Naive B cell (primary cell): Measurements from ENCODE around the gene DNAH7. TPM values are rescaled to one million over a fixed set of nuclear protein-coding genes. Genes with fewer than 3 reads are reported as not detected.
A peak's percentile ranks its signal among the peaks of the same experiment; 100 is the strongest.
"Not testable (repeated sequence)": the region's sequence is repeated elsewhere in the genome, so short reads cannot be mapped to it uniquely, and the experiment has no call there.

ENCODE experiments used
- ATAC-seq, 2 donors: fragments of 150-1000 bp; cut with Tn5 transposase; 2 replicates each; pipeline ENCODE4 v1.10.0; 2021; ENCODE audit warnings: low read depth in 2 of 2, mild to moderate bottlenecking in 2 of 2, moderate library complexity in 2 of 2
- DNase-seq: peaks from one replicate; pipeline ENCODE4 v3.0.0; 2022
- H3K27ac Mint-ChIP-seq, 6 donors: one replicate each; pipeline ENCODE4 v1.8.0; 2020 to 2022; ENCODE audit warnings: mild to moderate bottlenecking in 6 of 6, mixed read lengths in 6 of 6, moderate library complexity in 5 of 6, inconsistent platforms in 2 of 6
- H3K27me3 Mint-ChIP-seq, 3 donors: one replicate each; pipeline ENCODE4 v1.8.0; 2021 to 2022; ENCODE audit warnings: mixed read lengths in 3 of 3, mild to moderate bottlenecking in 1 of 3
- H3K36me3 Mint-ChIP-seq, 2 donors: one replicate each; pipeline ENCODE4 v1.8.0; 2020 to 2022; ENCODE audit warnings: mixed read lengths in 2 of 2, inconsistent platforms in 1 of 2, mild to moderate bottlenecking in 1 of 2
- H3K4me1 Mint-ChIP-seq, 3 donors: one replicate each; pipeline ENCODE4 v1.8.0; 2020 to 2022; ENCODE audit warnings: mixed read lengths in 3 of 3, inconsistent platforms in 1 of 3, mild to moderate bottlenecking in 1 of 3, moderate library complexity in 1 of 3
- H3K4me3 Mint-ChIP-seq, 8 donors: one replicate each; pipeline ENCODE4 v1.8.0; 2020 to 2022; ENCODE audit warnings: mild to moderate bottlenecking in 8 of 8, mixed read lengths in 8 of 8, moderate library complexity in 8 of 8, inconsistent platforms in 2 of 8
- H3K9me3 Mint-ChIP-seq, 7 donors: one replicate each; pipeline ENCODE4 v1.8.0; 2020 to 2022; ENCODE audit warnings: mixed read lengths in 7 of 7, mild to moderate bottlenecking in 5 of 7, inconsistent platforms in 2 of 7, moderate library complexity in 1 of 7
- polyA plus RNA-seq, 6 donors: library from polyadenylated mRNA; unstranded; fragments of 300-500 nt; fragmentation: Illumina TruSeq; gene quantifications; one replicate each; pipeline ENCODE4 v1.2.3, GENCODE V29; 2021; ENCODE audit warnings: low read depth in 6 of 6

The DNAH7 gene
- polyA plus RNA-seq, 6 donors from 2014 or later: 0.43 to 0.53 TPM; not detected in 4

DNA sequence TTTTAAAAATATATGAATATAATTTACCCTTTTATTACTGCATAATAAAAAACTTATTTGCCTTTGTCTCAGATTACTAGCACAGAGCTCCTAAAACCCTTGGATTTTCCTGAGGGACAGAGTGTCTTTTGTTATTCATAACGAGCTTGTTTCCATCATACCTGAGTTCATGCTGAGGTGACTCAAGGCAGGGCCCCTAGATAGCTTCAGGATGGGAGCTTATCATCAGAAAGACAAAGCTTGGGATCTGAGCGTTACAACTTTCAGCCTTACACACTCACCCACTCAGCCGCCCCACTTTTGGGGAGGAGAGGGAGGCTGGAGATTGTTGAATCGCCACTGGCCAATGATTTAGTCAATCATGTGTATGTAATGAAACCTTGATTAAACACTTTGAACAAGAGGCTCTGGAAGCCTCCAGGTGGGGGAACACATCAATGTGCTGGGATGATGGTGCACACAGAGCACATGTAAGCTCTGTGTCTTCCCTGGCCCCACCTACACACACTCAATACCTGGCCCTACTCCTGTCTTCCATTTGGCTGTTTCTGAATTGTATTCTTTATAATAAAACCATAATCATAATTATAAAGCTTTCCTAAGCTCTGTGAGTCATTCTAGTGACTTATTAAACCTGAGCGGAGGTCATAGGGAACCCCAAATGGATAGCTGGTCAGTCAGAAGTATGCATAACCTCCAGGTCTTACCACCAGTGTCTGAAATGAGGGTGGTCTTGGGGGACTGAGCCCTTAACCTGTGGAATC lies 28.5 kb upstream of the DNAH7 start:
- Mint-ChIP-seq H3K27me3 (no peaks in the 10 kb centered on the region), H3K36me3 (peaks cover 0 to 5% of the 10 kb centered on the region in 2 donors), H3K4me1 (peaks cover 27 to 34% (median 28%) of the 10 kb centered on the region in 3 donors), H3K27ac (no peak overlapping the region), H3K4me3 (no peak overlapping the region), H3K9me3 (peaks cover 0 to 20% (median 13%) of the 10 kb centered on the region in 7 donors)
- no peak for ATAC-seq
- no peak for DNase-seq

DNA sequence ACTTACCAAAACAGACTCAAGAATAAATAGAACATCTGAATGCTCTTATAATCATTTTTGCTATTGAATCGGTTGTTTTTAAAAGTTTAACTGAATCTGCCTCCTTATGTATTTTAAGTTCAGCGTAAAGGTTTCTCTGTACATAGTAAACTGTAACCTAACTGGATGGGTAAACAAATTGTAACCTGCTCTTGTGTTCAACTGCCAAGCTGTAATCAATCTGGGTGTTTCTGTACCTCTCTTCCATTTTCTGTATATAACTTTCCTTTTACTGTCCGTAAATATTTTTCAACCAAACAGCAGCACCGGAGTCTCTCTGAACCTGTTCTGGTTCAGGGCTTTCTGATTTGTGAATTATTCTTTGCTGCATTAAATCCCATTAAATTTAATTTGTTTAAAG lies 27.6 kb upstream of the DNAH7 start:
- H3K9me3 Mint-ChIP-seq: peaks cover 0 to 20% (median 14%) of the 10 kb centered on the region in 7 donors
- peaks cover 18 to 25% (median 20%) of the 10 kb centered on the region in 3 donors for H3K4me1 Mint-ChIP-seq
- DNase-seq (no peak), ATAC-seq (no peak)
- H3K4me3 Mint-ChIP-seq: no peak overlapping the region
- H3K27ac Mint-ChIP-seq: no peak overlapping the region
- no peaks in the 10 kb centered on the region for H3K27me3 Mint-ChIP-seq
- H3K36me3 Mint-ChIP-seq: peaks cover 0 to 5% of the 10 kb centered on the region in 2 donors

DNA sequence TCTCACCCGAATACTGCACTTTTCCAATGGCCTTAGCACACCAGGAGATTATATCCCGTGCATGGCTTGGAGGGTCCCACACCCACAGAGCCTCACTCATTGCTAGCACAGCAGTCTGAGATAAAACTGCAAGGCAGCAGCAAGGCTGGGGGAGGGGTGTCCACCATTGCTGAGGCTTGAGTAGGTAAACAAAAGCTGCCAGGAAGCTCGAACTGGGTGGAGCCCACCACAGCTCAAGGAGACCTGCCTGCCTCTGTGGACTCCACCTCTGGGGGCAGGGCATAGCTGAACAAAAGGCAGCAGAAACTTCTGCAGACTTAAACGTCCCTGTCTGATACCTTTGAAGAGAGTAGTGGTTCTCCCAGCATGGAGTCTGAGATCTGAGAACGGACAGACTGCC lies 20.8 kb upstream of the DNAH7 start:
- H3K36me3 Mint-ChIP-seq: peaks cover 0 to 13% of the 10 kb centered on the region in 2 donors
- peak overlapping the region in 1 of 8 donors; percentile 12 for H3K4me3 Mint-ChIP-seq
- peaks cover 0 to 30% (median 23%) of the 10 kb centered on the region in 7 donors for H3K9me3 Mint-ChIP-seq
- H3K27me3 Mint-ChIP-seq, ATAC-seq, H3K4me1 Mint-ChIP-seq, H3K27ac Mint-ChIP-seq, DNase-seq: not testable (repeated sequence)

DNA sequence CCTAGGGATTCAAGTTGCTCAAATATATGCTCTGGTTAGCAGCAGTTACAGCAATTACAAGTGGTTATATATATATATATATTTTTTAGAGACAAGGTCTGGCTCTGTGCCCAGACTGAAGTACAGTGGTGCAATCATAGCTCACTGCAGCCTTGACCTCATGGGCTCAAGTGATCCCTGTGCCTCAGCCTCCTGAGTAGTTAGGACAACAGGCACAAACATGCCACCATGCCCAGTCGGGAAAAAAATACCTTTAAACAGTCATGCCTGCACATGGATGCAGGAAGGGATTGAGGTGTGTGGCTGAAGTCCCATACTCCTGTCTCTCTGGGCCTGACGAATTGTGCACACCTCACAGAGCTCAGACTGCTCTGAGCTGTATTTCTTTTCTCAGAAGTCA lies 19.6 kb upstream of the DNAH7 start:
- Mint-ChIP-seq H3K36me3 (peaks cover under 1 to 11% of the 10 kb centered on the region in 2 donors), H3K27ac (no peak overlapping the region)

DNA sequence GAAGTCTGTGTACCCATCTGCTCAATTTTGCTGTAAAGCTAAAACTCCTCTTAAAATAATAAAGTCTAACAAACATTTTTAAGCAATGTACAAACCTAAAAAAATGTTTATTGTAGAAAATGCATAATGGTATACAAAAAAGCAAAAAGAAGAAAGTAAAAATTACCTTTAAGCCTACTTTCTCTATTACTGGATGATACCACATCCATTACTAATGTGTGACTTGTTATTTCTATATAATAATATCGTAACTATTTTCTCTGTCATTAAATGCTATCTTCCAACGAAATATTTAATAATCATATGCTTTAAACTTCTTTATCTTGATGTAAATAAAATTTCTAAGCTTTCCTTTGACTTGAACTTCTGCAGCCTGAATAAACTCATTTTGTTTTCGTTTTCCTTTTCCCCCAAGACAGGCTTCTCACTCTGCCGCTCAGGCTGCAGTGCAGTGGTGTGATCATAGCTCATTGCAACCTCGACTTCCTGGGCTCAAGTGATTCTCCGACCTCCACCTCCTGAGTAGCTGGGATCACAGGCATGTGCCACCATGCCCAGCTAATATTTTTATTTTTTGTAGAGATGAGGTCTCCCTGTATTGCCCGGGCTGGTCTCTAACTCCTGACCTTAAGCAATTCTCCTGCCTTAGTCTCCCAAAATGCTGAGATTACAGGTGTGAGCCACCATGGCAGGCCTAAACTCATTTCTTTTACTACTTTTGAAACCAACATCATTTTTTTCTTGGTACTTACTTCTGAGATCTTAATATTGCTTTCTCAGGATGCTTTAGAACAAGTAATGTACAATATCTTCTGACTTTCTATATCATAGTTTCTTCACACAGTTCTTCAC lies 18.1 kb upstream of the DNAH7 start:
- ATAC-seq: no peak
- no peaks in the 10 kb centered on the region for H3K27me3 Mint-ChIP-seq
- H3K27ac Mint-ChIP-seq: no peak overlapping the region
- no peak for DNase-seq
- H3K9me3 Mint-ChIP-seq: peaks cover 10 to 38% (median 28%) of the 10 kb centered on the region in 7 donors
- H3K4me1 Mint-ChIP-seq: peaks cover 8 to 13% (median 10%) of the 10 kb centered on the region in 3 donors
- peaks cover 11 to 15% of the 10 kb centered on the region in 2 donors for H3K36me3 Mint-ChIP-seq
- H3K4me3 Mint-ChIP-seq: no peak overlapping the region

More for the DNA sequence above, 19.6 kb upstream of the DNAH7 start:
- Mint-ChIP-seq H3K9me3 (peaks cover 0 to 29% (median 24%) of the 10 kb centered on the region in 7 donors), H3K27me3 (no peaks in the 10 kb centered on the region), H3K4me3 (no peak overlapping the region), H3K4me1 (peaks cover 6 to 8% (median 7%) of the 10 kb centered on the region in 3 donors)
- ATAC-seq (no peak), DNase-seq (no peak)

DNA sequence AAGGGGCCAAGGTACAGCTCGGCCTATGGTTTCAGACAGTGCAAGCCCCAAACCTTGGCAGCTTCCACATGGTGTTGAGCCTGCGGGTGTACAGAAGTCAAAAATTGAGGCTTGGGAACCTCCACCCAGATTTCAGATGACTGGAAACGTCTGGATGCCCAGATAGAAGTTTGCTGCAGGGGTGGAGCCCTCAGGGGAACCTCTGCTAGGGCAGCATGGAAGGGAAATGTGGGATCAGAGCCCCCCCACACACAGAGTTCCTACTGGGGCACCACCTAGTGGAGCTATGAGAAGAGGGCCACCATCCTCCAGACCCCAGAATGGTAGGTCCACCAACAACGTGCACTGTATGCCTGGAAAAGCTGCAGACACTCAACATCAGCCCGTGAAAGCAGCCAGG lies 15.0 kb upstream of the DNAH7 start:
- peaks cover 5 to 26% (median 20%) of the 10 kb centered on the region in 7 donors for H3K9me3 Mint-ChIP-seq
- peaks cover 14 to 27% (median 19%) of the 10 kb centered on the region in 3 donors for H3K4me1 Mint-ChIP-seq
- no peaks in the 10 kb centered on the region for H3K27me3 Mint-ChIP-seq
- H3K36me3 Mint-ChIP-seq: peaks cover 6 to 17% of the 10 kb centered on the region in 2 donors
- no peak for ATAC-seq
- no peak overlapping the region for H3K27ac Mint-ChIP-seq
- no peak for DNase-seq
- no peak overlapping the region for H3K4me3 Mint-ChIP-seq

DNA sequence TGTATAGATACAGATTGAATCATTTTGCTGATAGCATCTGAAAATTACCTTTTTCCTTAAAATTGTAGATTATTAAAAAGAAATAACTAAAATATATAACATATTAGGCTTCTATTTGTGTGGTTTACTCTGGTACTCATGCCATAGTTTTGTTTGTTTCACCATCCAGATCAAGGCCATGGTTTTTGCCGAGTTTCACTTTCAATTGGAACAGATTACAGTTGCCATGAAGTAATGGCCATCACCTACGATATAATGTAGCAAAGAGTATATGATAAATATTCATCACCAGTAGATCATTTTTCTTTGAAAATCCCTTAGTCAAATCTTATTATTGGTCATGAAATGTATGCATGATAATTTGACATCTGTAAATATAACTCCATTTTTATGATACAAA lies 11.9 kb upstream of the DNAH7 start:
- DNase-seq (no peak), ATAC-seq (peak; percentile 43 to 54)
- Mint-ChIP-seq H3K4me3 (peak overlapping the region in 2 of 8 donors; percentile 27 to 40), H3K36me3 (peaks cover 6 to 17% of the 10 kb centered on the region in 2 donors), H3K27ac (peak overlapping the region in 3 of 6 donors; percentile 21 to 39 (median 21)), H3K4me1 (peaks cover 6 to 29% (median 16%) of the 10 kb centered on the region in 3 donors), H3K27me3 (no peaks in the 10 kb centered on the region), H3K9me3 (peaks cover 5 to 26% (median 20%) of the 10 kb centered on the region in 7 donors)

DNA sequence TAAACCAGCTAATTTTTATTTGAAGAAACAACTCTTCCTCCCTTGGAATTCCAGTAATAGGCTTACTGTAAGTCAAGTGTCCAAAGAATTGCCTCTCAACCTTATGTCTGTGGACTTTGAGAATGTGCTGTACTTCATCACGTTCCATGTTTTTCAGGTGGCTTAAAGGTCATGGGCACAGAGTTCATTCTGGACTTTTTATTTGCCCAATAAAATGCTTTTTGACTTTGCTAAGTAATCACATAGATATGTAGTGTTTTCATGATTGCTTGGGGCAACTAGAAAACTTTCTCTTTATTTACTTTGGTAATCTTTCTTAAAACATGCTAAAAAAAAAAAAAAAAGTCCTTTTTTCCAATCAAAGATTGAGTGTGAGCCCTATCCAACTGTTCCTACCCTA lies 10.4 kb upstream of the DNAH7 start:
- DNase-seq (no peak), ATAC-seq (no peak)
- peaks cover 6 to 29% (median 16%) of the 10 kb centered on the region in 3 donors for H3K4me1 Mint-ChIP-seq
- peaks cover 3 to 17% (median 12%) of the 10 kb centered on the region in 7 donors for H3K9me3 Mint-ChIP-seq
- H3K27ac Mint-ChIP-seq: no peak overlapping the region
- no peak overlapping the region for H3K4me3 Mint-ChIP-seq
- H3K27me3 Mint-ChIP-seq: no peaks in the 10 kb centered on the region
- H3K36me3 Mint-ChIP-seq: peaks cover 0 to 17% of the 10 kb centered on the region in 2 donors

DNA sequence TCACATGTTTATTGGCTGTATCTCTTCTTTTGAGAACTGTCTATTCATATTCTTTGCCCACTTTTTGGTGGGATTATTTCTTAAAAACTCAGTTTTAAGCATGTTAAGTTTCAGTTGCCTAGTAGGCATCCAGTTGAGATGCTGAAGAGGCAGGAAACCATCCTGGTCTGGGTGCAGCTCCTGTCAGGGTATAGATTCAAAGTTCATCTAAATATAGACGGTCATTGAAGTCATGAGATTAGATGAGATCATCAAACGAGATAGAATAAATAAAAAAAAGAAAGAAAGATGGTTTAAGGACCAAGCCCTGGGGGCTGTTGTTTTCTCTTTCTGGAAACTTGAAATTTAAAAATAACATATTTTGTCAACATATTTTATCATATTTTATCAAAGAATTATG lies 9.2 kb upstream of the DNAH7 start:
- Mint-ChIP-seq H3K27me3 (no peaks in the 10 kb centered on the region), H3K4me3 (no peak overlapping the region), H3K27ac (peak overlapping the region in 1 of 6 donors; percentile 11), H3K36me3 (peaks cover 0 to 12% of the 10 kb centered on the region in 2 donors), H3K4me1 (peaks cover 6 to 29% (median 16%) of the 10 kb centered on the region in 3 donors), H3K9me3 (peaks cover 1 to 9% (median 4%) of the 10 kb centered on the region in 7 donors)
- DNase-seq (no peak), ATAC-seq (no peak)

DNA sequence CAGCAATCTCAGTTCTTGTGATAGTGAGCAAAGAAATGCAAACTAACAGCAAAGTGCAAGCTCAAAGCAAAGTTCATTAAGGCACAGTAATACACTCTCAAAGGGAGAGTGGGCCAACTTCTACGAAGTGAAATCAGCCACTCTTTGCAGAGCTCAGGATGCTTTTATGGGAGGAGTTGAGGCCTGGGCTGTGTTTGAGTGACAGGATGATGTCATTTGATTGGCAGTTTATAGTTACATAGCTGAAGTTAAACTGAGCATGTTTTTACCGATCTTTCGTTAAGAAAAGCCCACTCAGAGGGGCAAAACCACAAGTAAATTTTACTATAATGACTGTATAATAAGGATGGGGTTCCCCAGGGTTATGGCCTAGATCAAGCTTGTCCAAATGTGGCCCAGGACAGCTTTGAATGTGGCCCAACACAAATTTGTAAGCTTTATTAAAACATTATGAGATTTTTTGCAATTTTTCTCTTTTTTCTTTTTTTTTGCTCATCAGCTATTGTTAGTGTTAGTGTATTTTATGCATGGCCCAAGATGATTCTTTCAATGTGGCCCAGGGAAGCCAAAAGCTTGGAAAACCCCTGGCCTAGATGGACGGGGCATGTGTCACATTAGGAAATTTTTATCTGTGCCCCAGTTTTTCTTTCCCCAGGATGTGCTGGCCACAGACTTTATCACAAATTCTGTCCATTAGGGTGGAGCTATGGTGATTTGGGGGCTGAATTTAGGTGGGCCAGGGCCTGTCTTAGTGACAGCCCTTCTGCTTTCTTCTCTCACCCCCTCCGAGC lies 8.3 kb upstream of the DNAH7 start:
- no peak for DNase-seq
- Mint-ChIP-seq H3K9me3 (peaks cover 0 to 2% (median 0%) of the 10 kb centered on the region in 7 donors), H3K27me3 (no peaks in the 10 kb centered on the region), H3K4me3 (no peak overlapping the region), H3K36me3 (peaks cover 0 to 4% of the 10 kb centered on the region in 2 donors), H3K27ac (no peak overlapping the region), H3K4me1 (peaks cover 6 to 25% (median 11%) of the 10 kb centered on the region in 3 donors)
- ATAC-seq: no peak

DNA sequence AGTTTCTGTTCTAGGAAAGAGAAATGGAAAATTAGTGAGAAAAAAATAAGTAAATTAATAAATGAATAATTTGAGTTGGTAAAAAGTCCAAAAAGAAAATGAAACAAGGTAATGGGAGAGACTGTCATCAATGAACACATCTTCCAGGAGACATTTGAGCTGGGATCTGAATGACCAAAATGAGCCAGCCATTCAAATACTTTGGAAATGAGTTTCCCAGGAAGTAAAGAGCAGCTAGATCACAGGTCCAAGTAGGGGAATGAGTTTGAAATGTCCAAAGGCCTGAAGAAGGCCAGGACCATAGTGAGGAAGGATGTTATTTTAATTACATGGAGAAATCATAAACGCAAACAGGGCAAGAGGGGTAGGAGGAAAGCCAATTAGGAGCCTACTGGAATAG lies 6.6 kb upstream of the DNAH7 start:
- Mint-ChIP-seq H3K4me1 (peaks cover 5 to 22% (median 7%) of the 10 kb centered on the region in 3 donors), H3K4me3 (no peak overlapping the region), H3K27me3 (no peaks in the 10 kb centered on the region), H3K27ac (peak overlapping the region in 1 of 6 donors; percentile 84), H3K9me3 (no peaks in the 10 kb centered on the region), H3K36me3 (no peaks in the 10 kb centered on the region)
- DNase-seq (no peak), ATAC-seq (no peak)

DNA sequence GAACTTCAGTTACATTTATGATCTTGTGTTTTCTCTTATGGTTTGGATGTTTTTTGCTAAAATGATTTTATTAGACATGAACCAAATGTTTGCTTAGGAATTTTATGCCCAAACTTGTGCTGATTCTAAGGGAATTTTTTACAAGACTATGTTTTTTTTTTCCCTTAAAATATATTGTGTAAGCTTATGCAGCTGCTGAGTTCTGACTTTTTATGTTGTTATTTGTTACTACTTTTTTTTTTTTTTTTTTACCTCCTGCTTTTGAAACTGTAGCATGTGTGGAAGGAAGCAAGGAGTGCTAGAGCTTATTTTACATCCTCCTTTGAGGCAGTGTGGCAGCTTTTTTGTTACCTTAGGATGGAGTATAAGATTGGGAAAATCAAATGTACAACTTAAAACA lies 6.0 kb upstream of the DNAH7 start:
- no peak overlapping the region for H3K4me3 Mint-ChIP-seq
- H3K27me3 Mint-ChIP-seq: no peaks in the 10 kb centered on the region
- H3K4me1 Mint-ChIP-seq: peaks cover 0 to 16% (median 4%) of the 10 kb centered on the region in 3 donors
- H3K36me3 Mint-ChIP-seq: no peaks in the 10 kb centered on the region
- DNase-seq (no peak), ATAC-seq (no peak)
- no peaks in the 10 kb centered on the region for H3K9me3 Mint-ChIP-seq
- peak overlapping the region in 1 of 6 donors; percentile 44 for H3K27ac Mint-ChIP-seq

DNA sequence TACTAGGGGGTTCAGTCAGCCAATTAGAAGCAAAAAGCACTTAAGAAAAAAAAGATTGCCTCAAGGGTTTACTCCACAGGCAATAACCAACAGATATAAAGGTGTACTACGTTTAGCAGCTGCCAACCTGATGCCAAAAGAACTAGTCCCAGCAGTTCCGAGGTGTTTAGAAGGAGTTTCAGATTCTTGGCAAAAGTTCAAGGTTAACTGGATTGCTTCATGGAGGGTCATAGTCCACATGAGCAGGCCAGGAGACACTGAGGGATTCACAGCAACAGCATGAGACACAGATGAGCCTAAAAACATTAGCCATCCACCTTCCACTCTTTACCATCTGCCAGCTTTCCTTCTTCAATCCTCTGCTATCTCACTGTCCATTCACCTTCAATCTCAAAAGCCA lies 4.9 kb upstream of the DNAH7 start:
- Mint-ChIP-seq H3K4me3 (no peak overlapping the region), H3K4me1 (peaks cover 1 to 10% (median 4%) of the 10 kb centered on the region in 3 donors), H3K27me3 (no peaks in the 10 kb centered on the region), H3K36me3 (no peaks in the 10 kb centered on the region), H3K27ac (no peak overlapping the region), H3K9me3 (no peaks in the 10 kb centered on the region)
- ATAC-seq (no peak), DNase-seq (no peak)
